IMR-90 (cell line): ENCODE measurements around the gene PLD1. TPM values are rescaled to one million over a fixed set of nuclear protein-coding genes. Genes with fewer than 3 reads are reported as not detected.

Experiments used
- ATAC-seq: fragments of 200-7000 bp; cut with Tn5 transposase; 2 replicates; pipeline ENCODE4 v1.9.1; 2020; ENCODE audit warnings: low read depth, mild to moderate bottlenecking, moderate library complexity
- BruUV-seq: library from RNA; stranded (reverse); fragments of 400-500 nt; replicated peaks from 2 replicates; lab custom pipeline; 2021; lab: Mats Ljungman, UMichigan
- CTCF ChIA-PET: fragments of 300-600 bp; formaldehyde crosslinking; extraction: SDS; loops from one replicate; lab custom pipeline; 2021; ENCODE audit warnings: antibody characterized with exemption; lab: Yijun Ruan, JAX
- POLR2A ChIA-PET: fragments of 300-600 bp; sonication (Branson Sonifier 250); formaldehyde crosslinking; loops from one replicate; lab custom pipeline; 2022; ENCODE audit warnings: antibody characterized with exemption; ENCODE audit not compliant: unreplicated experiment; lab: Charles Lee
- DNase-seq: peaks from one replicate; pipeline ENCODE4 v3.0.0; 2013
- H2AFZ ChIP-seq: replicated peaks from 2 replicates; pipeline ENCODE3; 2013; ENCODE audit warnings: low read length, mild to moderate bottlenecking; ENCODE audit not compliant: poor library complexity
- H2AK5ac ChIP-seq: 2 replicates; pipeline ENCODE4 v1.6.1; 2013; ENCODE audit warnings: low read depth, low read length, inconsistent platforms
- H2AK9ac ChIP-seq: replicated peaks from 2 replicates; pipeline ENCODE3; 2013; ENCODE audit warnings: mild to moderate bottlenecking, low read depth, low read length, moderate library complexity; ENCODE audit not compliant: poor library complexity
- H2BK120ac ChIP-seq: 2 replicates; pipeline ENCODE4 v1.6.1; 2013; ENCODE audit warnings: low read depth, low read length, inconsistent platforms
- H2BK15ac ChIP-seq: 3 replicates; pipeline ENCODE4 v1.6.1; 2013; ENCODE audit warnings: low read depth, low read length, inconsistent platforms
- H2BK20ac ChIP-seq: 2 replicates; pipeline ENCODE4 v1.6.1; 2013; ENCODE audit warnings: low read depth, mild to moderate bottlenecking, inconsistent platforms, low read length, moderate library complexity
- H2BK5ac ChIP-seq: 2 replicates; pipeline ENCODE4 v1.6.1; 2013; ENCODE audit warnings: mild to moderate bottlenecking, low read depth, low read length, inconsistent platforms; ENCODE audit not compliant: poor library complexity, severe bottlenecking
- H3K14ac ChIP-seq: replicated peaks from 2 replicates; pipeline ENCODE4 v1.6.1; 2013; ENCODE audit warnings: low read depth, low read length, inconsistent platforms
- H3K18ac ChIP-seq: 2 replicates; pipeline ENCODE4 v1.6.1; 2013; ENCODE audit warnings: low read depth, low read length, control low read depth
- H3K23ac ChIP-seq: 2 replicates; pipeline ENCODE4 v1.6.1; 2013; ENCODE audit warnings: low read depth, low read length, inconsistent platforms
- H3K27ac ChIP-seq: 2 replicates; pipeline ENCODE4 v1.5.1; 2013; ENCODE audit warnings: mild to moderate bottlenecking, control low read depth, low read length; ENCODE audit not compliant: insufficient read depth
- H3K27me3 ChIP-seq: 2 replicates; pipeline ENCODE4 v1.6.1; 2013; ENCODE audit warnings: low read length; ENCODE audit not compliant: control insufficient read depth, insufficient read depth
- H3K36me3 ChIP-seq: 2 replicates; pipeline ENCODE4 v1.6.1; 2013; ENCODE audit warnings: low read length, mixed read lengths; ENCODE audit not compliant: control insufficient read depth, insufficient read depth
- H3K4ac ChIP-seq: 2 replicates; pipeline ENCODE4 v1.6.1; 2013; ENCODE audit warnings: low read depth, low read length, inconsistent platforms
- H3K4me1 ChIP-seq: 2 replicates; pipeline ENCODE4 v1.6.1; 2013; ENCODE audit warnings: low read length, mixed read lengths; ENCODE audit not compliant: control insufficient read depth, insufficient read depth
- H3K4me2 ChIP-seq: 2 replicates; pipeline ENCODE4 v1.6.1; 2013; ENCODE audit warnings: low read depth, mild to moderate bottlenecking, control low read depth, low read length, moderate library complexity
- H3K4me3 ChIP-seq: 2 replicates; pipeline ENCODE4 v1.5.1; 2013; ENCODE audit warnings: low read depth, mild to moderate bottlenecking, control low read depth, low read length, moderate library complexity; ENCODE audit not compliant: insufficient read depth
- H3K56ac ChIP-seq: 2 replicates; pipeline ENCODE4 v1.6.1; 2013; ENCODE audit warnings: low read length, inconsistent platforms; ENCODE audit not compliant: insufficient read depth; ENCODE audit errors: extremely low read depth
- H3K79me1 ChIP-seq, 2 experiments: 2 replicates each; pipeline ENCODE4 v1.6.1; 2013; ENCODE audit warnings: low read length in 2 of 2, inconsistent platforms in 1 of 2, low read depth in 1 of 2
- H3K9ac ChIP-seq: 2 replicates; pipeline ENCODE4 v1.6.1; 2013; ENCODE audit warnings: low read depth, low read length, control low read depth
- H3K9me1 ChIP-seq: 2 replicates; pipeline ENCODE4 v1.6.1; 2013; ENCODE audit warnings: low read length, inconsistent platforms; ENCODE audit not compliant: insufficient read depth
- H3K9me3 ChIP-seq: 2 replicates; pipeline ENCODE4 v1.6.1; 2013; ENCODE audit warnings: low read length; ENCODE audit not compliant: control insufficient read depth, insufficient read depth
- H4K20me1 ChIP-seq: 2 replicates; pipeline ENCODE4 v1.6.1; 2013; ENCODE audit warnings: low read length, inconsistent platforms; ENCODE audit not compliant: insufficient read depth
- H4K5ac ChIP-seq: 2 replicates; pipeline ENCODE4 v1.6.1; 2013; ENCODE audit warnings: mild to moderate bottlenecking, low read depth, low read length, control low read depth
- H4K8ac ChIP-seq, 2 experiments: 2 replicates each; pipeline ENCODE4 v1.6.1; 2013; ENCODE audit warnings: low read depth in 2 of 2, low read length in 2 of 2, control low read depth in 1 of 2, inconsistent platforms in 1 of 2
- H4K91ac ChIP-seq: 2 replicates; pipeline ENCODE4 v1.6.1; 2013; ENCODE audit warnings: low read depth, low read length, inconsistent platforms; ENCODE audit not compliant: insufficient read depth
- MAFK ChIP-seq: IDR thresholded peaks from 2 replicates; pipeline ENCODE4 v1.6.1; 2012; ENCODE audit warnings: low read depth, low read length, improper control_type of control experiment
- MXI1 ChIP-seq: IDR thresholded peaks from 2 replicates; pipeline ENCODE4 v1.6.1; 2012; ENCODE audit warnings: low read depth, mild to moderate bottlenecking, low read length, moderate library complexity, borderline replicate concordance
- WGBS, 2 experiments: methylation state at CpG; one replicate each; pipeline versions ENCODE4 v1.1.5 to v1.1.7; 2013; ENCODE audit warnings: missing lambda C conversion rate in 2 of 2; ENCODE audit not compliant: insufficient read length in 1 of 2; ENCODE audit errors: extremely low coverage in 2 of 2; 5-methylcytosine and 5-hydroxymethylcytosine counted together
- dilution Hi-C: fragments of 300-500 bp; cut with HindIII; formaldehyde crosslinking; loops from one replicate; pipeline ENCODE4 v1.14.3; 2018; ENCODE audit warnings: low sequenced_read_pairs; ENCODE audit not compliant: unreplicated experiment
- in situ Hi-C: fragments of 300-500 bp; cut with MboI; formaldehyde crosslinking; loops from 3 replicates; pipeline ENCODE4 v1.14.3; 2019; ENCODE audit warnings: low sequenced_read_pairs, inconsistent platforms, mixed read lengths
- intact Hi-C: fragments of 100-400 bp; cut with micrococcal nuclease; formaldehyde crosslinking; loops from 2 replicates; pipeline ENCODE4 v1.10.0; 2022
- polyA plus RNA-seq, 3 experiments: library from polyadenylated mRNA; depleted of rRNA; stranded (reverse); fragments of >200 nt; gene quantifications; 2 replicates each; pipeline ENCODE4 v1.2.3, GENCODE V29; 2012; ENCODE audit warnings: low replicate concordance in 1 of 3
- total RNA-seq: library from RNA; depleted of rRNA; stranded (reverse); fragments of >200 nt; gene quantifications from 2 replicates; pipeline ENCODE4 v1.2.3, GENCODE V29; 2012
- TF ChIP-seq, protein P1 (sequence below): fragments of 150-350 bp; IDR thresholded peaks from 2 replicates; pipeline ENCODE4 v1.6.1; 2017; ENCODE audit warnings: mild to moderate bottlenecking, antibody characterized with exemption, low read length, low read depth

The PLD1 gene
- total and polyA plus RNA-seq, 2 of the 4 experiments (the other 2 are of a cell fraction), result 3.3 to 9.7 TPM

DNA sequence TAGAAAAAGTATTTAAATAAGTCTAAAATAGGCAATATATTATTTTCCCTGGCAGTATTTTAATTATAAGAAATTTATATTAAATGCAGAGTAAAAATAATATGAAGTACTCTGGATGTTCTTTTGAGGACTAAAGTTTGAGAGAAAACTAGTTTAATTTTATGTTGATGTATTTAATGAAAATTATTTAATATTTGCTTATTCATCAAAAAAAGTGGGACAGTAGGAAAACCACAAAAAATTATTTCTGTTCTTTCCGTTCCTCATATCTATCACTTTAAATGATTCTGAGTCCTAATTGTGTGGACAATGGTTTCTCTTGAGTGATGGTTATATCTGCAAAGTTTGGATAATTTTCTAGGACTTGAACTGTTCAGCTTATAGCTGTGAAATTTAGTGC lies 202.8 kb downstream of the PLD1 start:
- H3K9me3 ChIP-seq, result no peaks in the 10 kb centered on the region
- POLR2A ChIA-PET, result no interaction called here
- BruUV-seq, result no TSS peak
- H2BK5ac ChIP-seq, result no peak overlapping the region
- H3K18ac ChIP-seq, result no peak overlapping the region
- no peak overlapping the region for H3K27ac ChIP-seq
- H3K4me1 ChIP-seq, result no peaks in the 10 kb centered on the region
- no peak overlapping the region for H3K4me3 ChIP-seq
- intact Hi-C loops, result no loop called here
- no peak overlapping the region for H2AK9ac ChIP-seq
- dilution Hi-C loops, result no loop called here
- ATAC-seq, result no peak
- no CpG with 5 or more reads among the region's 1 CpG for WGBS, 2 experiments
- no peak overlapping the region for H3K23ac ChIP-seq
- no peak overlapping the region for H2BK15ac ChIP-seq
- no peaks in the 10 kb centered on the region for H3K27me3 ChIP-seq
- no peak overlapping the region for H3K9ac ChIP-seq
- H3K4me2 ChIP-seq, result no peak overlapping the region
- H3K4ac ChIP-seq, result no peak overlapping the region
- no peak overlapping the region for H4K5ac ChIP-seq
- no peaks in the 10 kb centered on the region for H3K9me1 ChIP-seq
- no peak overlapping the region for H3K56ac ChIP-seq
- H2AK5ac ChIP-seq, result no peak overlapping the region
- CTCF ChIA-PET, result no interaction called here
- peaks cover 15% of the 10 kb centered on the region for H3K36me3 ChIP-seq
- no peak overlapping the region for H3K14ac ChIP-seq
- TF ChIP-seq, protein P1, sequence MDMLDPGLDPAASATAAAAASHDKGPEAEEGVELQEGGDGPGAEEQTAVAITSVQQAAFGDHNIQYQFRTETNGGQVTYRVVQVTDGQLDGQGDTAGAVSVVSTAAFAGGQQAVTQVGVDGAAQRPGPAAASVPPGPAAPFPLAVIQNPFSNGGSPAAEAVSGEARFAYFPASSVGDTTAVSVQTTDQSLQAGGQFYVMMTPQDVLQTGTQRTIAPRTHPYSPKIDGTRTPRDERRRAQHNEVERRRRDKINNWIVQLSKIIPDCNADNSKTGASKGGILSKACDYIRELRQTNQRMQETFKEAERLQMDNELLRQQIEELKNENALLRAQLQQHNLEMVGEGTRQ, result no peak
- TF ChIP-seq MAFK (peak; percentile 86), MXI1 (no peak)
- no peaks in the 10 kb centered on the region for H4K20me1 ChIP-seq
- H4K91ac ChIP-seq, result no peak overlapping the region
- DNase-seq, result no peak
- H3K79me1 ChIP-seq, result no peaks in the 10 kb centered on the region
- H2BK20ac ChIP-seq, result no peak overlapping the region
- no peak overlapping the region for H2BK120ac ChIP-seq
- no peak overlapping the region for H2AFZ ChIP-seq
- no peak overlapping the region for H4K8ac ChIP-seq
- in situ Hi-C loops, result no loop called here
